ENCODE results near the gene PRAMEF13.
"Not testable (repeated sequence)": the region's sequence is repeated elsewhere in the genome, so short reads cannot be mapped to it uniquely, and the experiment has no call there.

PRAMEF13 gene

GRCh38 chr1:13171548-13171947 is 29.7 kb downstream of the PRAMEF13 start, which contains the start of gene PRAMEF9:
TSS of gene PRAMEF9 (plus strand) at chr1:13171848. CDS start at chr1:13175281, 3,433 bp downstream.
- DNase-seq (ENCODE audit: low read depth in 1 of 2, low spot score in 1 of 2) = not testable (repeated sequence)

- DNase-seq (ENCODE audit: low read depth in 1 of 2, low spot score in 1 of 2) = not testable (repeated sequence)
Observed at GRCh38 chr1:13165531-13165930, 35.7 kb downstream of the PRAMEF13 start, which contains the start of gene HNRNPCL4. TSS of gene HNRNPCL4 (minus strand) at chr1:13165631. CDS start at chr1:13165467, 164 bp downstream.

- DNase-seq (ENCODE audit: low read depth in 1 of 2, low spot score in 1 of 2) = not testable (repeated sequence)
Observed at GRCh38 chr1:13155909-13156308, 45.3 kb downstream of the PRAMEF13 start, which contains the start of gene PRAMEF26. TSS of gene PRAMEF26 (minus strand) at chr1:13156009. CDS start at chr1:13153095, 2,914 bp downstream.
